Keratinocyte (primary cell): ENCODE data around the gene OVOL1. TPM values are rescaled to one million over a fixed set of nuclear protein-coding genes. Genes with fewer than 3 reads are reported as not detected.

Source experiments
- DNase-seq: peaks from one replicate; pipeline ENCODE4 v3.0.0-alpha.2; 2011; ENCODE audit warnings: low read depth, missing footprints, low spot score
- FAIRE-seq: peaks from 2 replicates; lab custom pipeline; 2011; peaks lifted over from hg19 to GRCh38; lab: Jason Lieb, UNC
- H2AFZ ChIP-seq: 2 replicates; pipeline ENCODE4 v1.6.0; 2012; ENCODE audit warnings: low read length, control low read depth, inconsistent platforms; ENCODE audit not compliant: control insufficient read depth
- H3K27ac ChIP-seq: 2 replicates; pipeline ENCODE4 v1.5.1; 2011; ENCODE audit warnings: low read length; ENCODE audit not compliant: control insufficient read depth, insufficient read depth
- H3K27me3 ChIP-seq: 3 replicates; pipeline ENCODE4 v1.6.0; 2011; ENCODE audit warnings: low read length; ENCODE audit not compliant: control insufficient read depth, insufficient read depth; ENCODE audit errors: extremely low read depth
- H3K36me3 ChIP-seq, 2 experiments: 2 replicates in 1 of 2; 3 replicates in 1 of 2; pipeline ENCODE4 v1.5.1; 2011; ENCODE audit warnings: low read length in 2 of 2, mild to moderate bottlenecking in 1 of 2; ENCODE audit not compliant: control insufficient read depth in 2 of 2, insufficient read depth in 2 of 2; ENCODE audit errors: extremely low read depth in 1 of 2
- H3K4me1 ChIP-seq: 3 replicates; pipeline ENCODE4 v1.5.1; 2011; ENCODE audit warnings: low read length; ENCODE audit not compliant: control insufficient read depth, insufficient read depth; ENCODE audit errors: extremely low read depth
- H3K4me2 ChIP-seq: 3 replicates; pipeline ENCODE4 v1.6.0; 2011; ENCODE audit warnings: low read depth, low read length; ENCODE audit not compliant: control insufficient read depth, insufficient read depth; ENCODE audit errors: extremely low read depth
- H3K4me3 ChIP-seq, 3 experiments: fragments of 200-600 bp in 1 of 3; sonication (generic) in 1 of 3; 2 replicates in 2 of 3; 3 replicates in 1 of 3; pipeline ENCODE4 v1.5.1; 2011 to 2016; ENCODE audit warnings: low read length in 3 of 3, mild to moderate bottlenecking in 3 of 3, control low read depth in 2 of 3, inconsistent platforms in 1 of 3, low read depth in 1 of 3, mixed read lengths in 1 of 3, mixed run types in 1 of 3, moderate library complexity in 1 of 3; ENCODE audit not compliant: control insufficient read depth in 2 of 3, insufficient read depth in 2 of 3; ENCODE audit errors: extremely low read depth in 1 of 3
- H3K79me2 ChIP-seq: 2 replicates; pipeline ENCODE4 v1.6.0; 2012; ENCODE audit warnings: low read length; ENCODE audit not compliant: control insufficient read depth, insufficient read depth
- H3K9ac ChIP-seq: 3 replicates; pipeline ENCODE4 v1.6.0; 2011; ENCODE audit warnings: low read length; ENCODE audit not compliant: control insufficient read depth, insufficient read depth; ENCODE audit errors: extremely low read depth
- H3K9me1 ChIP-seq: 3 replicates; pipeline ENCODE4 v1.6.0; 2011; ENCODE audit warnings: low read length; ENCODE audit not compliant: control insufficient read depth, insufficient read depth; ENCODE audit errors: extremely low read depth
- H3K9me3 ChIP-seq: 2 replicates; pipeline ENCODE4 v1.5.1; 2012; ENCODE audit warnings: low read depth, low read length; ENCODE audit not compliant: control insufficient read depth
- H4K20me1 ChIP-seq: 3 replicates; pipeline ENCODE4 v1.6.0; 2011; ENCODE audit warnings: low read length; ENCODE audit not compliant: control insufficient read depth, insufficient read depth; ENCODE audit errors: extremely low read depth
- EZH2 ChIP-seq: IDR thresholded peaks from one replicate; pipeline ENCODE4 v1.6.1; 2012; ENCODE audit warnings: inconsistent platforms, mild to moderate bottlenecking, low read length, moderate library complexity
- dilution Hi-C: fragments of 300-500 bp; cut with MboI; formaldehyde crosslinking; loops from one replicate; pipeline ENCODE4 v1.7.0; 2020; ENCODE audit warnings: low sequenced_read_pairs; ENCODE audit not compliant: extremely low pct_ligation_motif_present
- polyA plus RNA-seq, 5 experiments: library from polyadenylated mRNA; depleted of rRNA in 3 of 5; stranded (reverse) in 3 of 5; stranded (forward) in 1 of 5; unstranded in 1 of 5; fragments of >200 nt; gene quantifications; 1 replicate in 1 of 5; 2 replicates in 3 of 5; 3 replicates in 1 of 5; pipeline versions ENCODE4 v1.2.1 to v1.2.3, GENCODE V29; 2011 to 2012; ENCODE audit warnings: missing spikeins in 2 of 5, low read depth in 1 of 5, low replicate concordance in 1 of 5
- TF ChIP-seq, protein P1 (sequence below), 3 experiments: IDR thresholded peaks in 1 of 3; conservative IDR thresholded peaks in 1 of 3; optimal IDR thresholded peaks in 1 of 3; 2 replicates in 2 of 3; 3 replicates in 1 of 3; pipeline versions ENCODE3 to v1.5.1; 2011; ENCODE audit warnings: low read length in 3 of 3, mild to moderate bottlenecking in 3 of 3, moderate library complexity in 2 of 3, control low read depth in 1 of 3, inconsistent platforms in 1 of 3; ENCODE audit not compliant: insufficient read depth in 2 of 3; ENCODE audit errors: extremely low read depth in 1 of 3

OVOL1 gene
- polyA plus RNA-seq, 1 donor (not counting 4 experiments of a cell fraction or from before 2014, with no cell fraction given) = 7.5 TPM

DNA sequence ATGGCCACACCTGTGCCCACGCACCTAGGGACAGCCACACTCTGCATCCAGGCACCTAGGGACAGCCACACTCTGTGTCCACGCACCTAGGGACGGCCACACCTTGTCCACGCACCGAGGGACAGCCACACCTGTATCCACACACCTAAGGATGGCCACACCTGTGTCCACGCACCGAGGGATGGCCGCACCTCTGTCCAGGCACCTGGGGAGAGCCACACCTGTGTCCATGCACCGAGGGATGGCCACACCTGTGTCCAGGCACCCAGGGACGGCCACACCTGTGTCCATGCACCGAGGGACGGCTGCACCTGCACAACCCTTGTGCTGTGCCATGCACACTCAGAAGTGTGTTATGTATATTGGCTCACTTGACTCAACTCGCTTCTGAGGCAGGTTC lies 10.8 kb downstream of the OVOL1 start:
- peaks cover 10% of the 10 kb centered on the region for H3K4me1 ChIP-seq
- H3K27me3 ChIP-seq = peaks cover 2% of the 10 kb centered on the region
- FAIRE-seq (no peak), DNase-seq (no peak)
- dilution Hi-C loops = no loop called here
- H3K27ac ChIP-seq = no peak overlapping the region
- TF ChIP-seq, protein P1, sequence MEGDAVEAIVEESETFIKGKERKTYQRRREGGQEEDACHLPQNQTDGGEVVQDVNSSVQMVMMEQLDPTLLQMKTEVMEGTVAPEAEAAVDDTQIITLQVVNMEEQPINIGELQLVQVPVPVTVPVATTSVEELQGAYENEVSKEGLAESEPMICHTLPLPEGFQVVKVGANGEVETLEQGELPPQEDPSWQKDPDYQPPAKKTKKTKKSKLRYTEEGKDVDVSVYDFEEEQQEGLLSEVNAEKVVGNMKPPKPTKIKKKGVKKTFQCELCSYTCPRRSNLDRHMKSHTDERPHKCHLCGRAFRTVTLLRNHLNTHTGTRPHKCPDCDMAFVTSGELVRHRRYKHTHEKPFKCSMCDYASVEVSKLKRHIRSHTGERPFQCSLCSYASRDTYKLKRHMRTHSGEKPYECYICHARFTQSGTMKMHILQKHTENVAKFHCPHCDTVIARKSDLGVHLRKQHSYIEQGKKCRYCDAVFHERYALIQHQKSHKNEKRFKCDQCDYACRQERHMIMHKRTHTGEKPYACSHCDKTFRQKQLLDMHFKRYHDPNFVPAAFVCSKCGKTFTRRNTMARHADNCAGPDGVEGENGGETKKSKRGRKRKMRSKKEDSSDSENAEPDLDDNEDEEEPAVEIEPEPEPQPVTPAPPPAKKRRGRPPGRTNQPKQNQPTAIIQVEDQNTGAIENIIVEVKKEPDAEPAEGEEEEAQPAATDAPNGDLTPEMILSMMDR (optimal IDR thresholded peaks at IDR 0.05 in 1 of 3, IDR thresholded peaks at IDR 0.05 in 1 of 3, conservative IDR thresholded peaks at IDR 0.05 in 1 of 3; ENCODE audit: extremely low read depth in 1 of 3, insufficient read depth in 2 of 3, low read length in 3 of 3) = no peak
- TF ChIP-seq EZH2 = no peak
- H2AFZ ChIP-seq = no peak overlapping the region
- no peaks in the 10 kb centered on the region for H3K9me3 ChIP-seq
- no peaks in the 10 kb centered on the region for H3K9me1 ChIP-seq
- H3K9ac ChIP-seq = no peak overlapping the region
- no peaks in the 10 kb centered on the region for H4K20me1 ChIP-seq
- peaks cover 2 to 3% of the 10 kb centered on the region in 2 experiments for H3K36me3 ChIP-seq
- H3K79me2 ChIP-seq = no peaks in the 10 kb centered on the region
- H3K4me3 ChIP-seq = no peak overlapping the region
- no peak overlapping the region for H3K4me2 ChIP-seq

DNA sequence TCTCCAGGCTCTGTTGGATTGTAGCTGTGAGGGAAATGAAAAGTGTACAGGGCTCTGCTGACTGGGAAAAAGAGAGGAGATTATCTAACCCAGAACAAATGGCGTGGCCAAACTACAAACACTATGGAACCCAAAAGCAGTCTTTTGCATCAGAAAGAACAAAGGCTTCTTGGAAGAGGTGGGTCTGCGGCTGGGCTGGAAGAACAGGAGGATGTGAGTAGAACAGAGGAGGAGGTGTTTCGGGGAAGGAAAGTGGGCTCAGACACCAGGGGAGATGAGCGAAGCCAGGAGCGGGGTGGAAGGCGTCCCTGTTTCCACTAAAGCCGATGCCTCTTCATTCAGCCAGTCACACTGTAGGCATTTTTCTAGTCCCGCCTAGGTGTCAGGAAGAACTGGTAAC lies 12.0 kb downstream of the OVOL1 start:
- no peak overlapping the region for H3K4me3 ChIP-seq
- no peak overlapping the region for H2AFZ ChIP-seq
- H3K27ac ChIP-seq = no peak overlapping the region
- no peaks in the 10 kb centered on the region for H3K9me3 ChIP-seq
- H3K36me3 ChIP-seq = peaks cover 2 to 3% of the 10 kb centered on the region in 2 experiments
- H3K9ac ChIP-seq = no peak overlapping the region
- H3K79me2 ChIP-seq = no peaks in the 10 kb centered on the region
- H3K27me3 ChIP-seq = peaks cover 13% of the 10 kb centered on the region
- no peak for DNase-seq
- no peaks in the 10 kb centered on the region for H3K4me1 ChIP-seq
- dilution Hi-C loops = no loop called here
- no peaks in the 10 kb centered on the region for H3K9me1 ChIP-seq
- no peak for FAIRE-seq
- no peak overlapping the region for H3K4me2 ChIP-seq
- TF ChIP-seq, protein P1 (optimal IDR thresholded peaks at IDR 0.05 in 1 of 3, IDR thresholded peaks at IDR 0.05 in 1 of 3, conservative IDR thresholded peaks at IDR 0.05 in 1 of 3; ENCODE audit: extremely low read depth in 1 of 3, insufficient read depth in 2 of 3, low read length in 3 of 3) = no peak
- no peak for TF ChIP-seq EZH2
- no peaks in the 10 kb centered on the region for H4K20me1 ChIP-seq
